ENCODE results near the gene HECTD4. TPM values are rescaled to one million over a fixed set of nuclear protein-coding genes. Genes with fewer than 3 reads are reported as not detected.
A peak's percentile ranks its signal among the peaks of the same experiment; 100 is the strongest.
"Not testable (repeated sequence)": the region's sequence is repeated elsewhere in the genome, so short reads cannot be mapped to it uniquely, and the experiment has no call there.

HECTD4 gene
- total RNA-seq, 1 donor from 2014 or later = 20.0 TPM

DNA sequence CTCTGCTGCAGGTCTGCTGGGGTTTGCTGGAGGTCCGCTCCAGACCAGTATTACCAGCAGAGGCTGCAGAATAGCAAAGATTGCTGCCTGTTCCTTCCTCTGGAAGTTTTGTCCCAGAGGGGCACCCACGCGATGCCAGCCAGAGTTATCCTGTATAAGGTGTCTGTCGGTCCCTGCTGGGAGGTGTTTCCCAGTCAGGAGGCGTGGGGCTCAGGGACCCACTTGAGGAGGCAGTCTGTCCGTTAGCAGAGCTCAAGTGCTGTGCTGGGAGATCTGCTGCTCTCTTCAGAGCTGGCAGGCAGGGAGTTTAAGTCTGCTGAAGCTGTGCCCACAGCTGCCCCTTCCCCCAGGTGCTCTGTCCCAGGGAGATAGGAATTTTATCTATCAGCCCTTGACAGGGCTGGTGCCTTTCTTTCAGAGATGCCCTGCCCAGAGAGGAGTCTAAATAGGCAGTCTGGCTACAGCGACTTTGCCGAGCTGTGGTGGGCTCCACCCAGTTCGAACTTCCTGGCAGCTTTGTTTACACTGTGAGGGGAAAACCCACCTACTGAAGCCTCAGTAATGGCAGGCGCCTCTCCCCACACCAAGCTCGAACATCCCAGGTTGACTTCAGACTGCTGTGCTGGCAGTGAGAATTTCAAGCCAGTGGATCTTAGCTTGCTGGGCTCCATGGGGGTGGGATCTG is 223.6 kb downstream of the HECTD4 start:
- peak; percentile 24 for DNase-seq
- ATAC-seq (ENCODE audit: poor library complexity); intact Hi-C loops (cut with DNase I): not testable (repeated sequence)

DNA sequence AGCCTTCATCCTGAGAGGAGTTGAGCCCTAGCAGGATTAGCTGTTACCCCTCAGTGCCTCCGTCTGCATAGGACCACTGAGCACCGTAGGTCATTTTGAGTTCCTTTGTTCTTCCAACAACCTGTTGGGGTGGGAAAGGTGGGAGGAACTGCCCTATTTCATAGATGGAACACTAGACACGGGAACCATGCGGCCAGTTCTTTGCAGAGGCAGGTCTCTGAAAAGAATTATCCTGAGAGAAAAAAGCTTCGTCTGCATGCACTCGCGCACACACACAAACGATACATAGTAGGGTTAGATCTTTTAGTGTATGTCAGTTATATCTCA is 228.4 kb downstream of the HECTD4 start:
- ATAC-seq (ENCODE audit: poor library complexity) (no peak), DNase-seq (no peak)
- intact Hi-C loops (cut with DNase I) = no loop called here

- DNase-seq (peak; percentile 13), ATAC-seq (ENCODE audit: poor library complexity) (no peak)
- intact Hi-C loops (cut with DNase I) = no loop called here
These were observed 228.9 kb downstream of the HECTD4 start for GRCh38 chr12:112153181-112153892.

- intact Hi-C loops (cut with DNase I) = no loop called here
- no peak for ATAC-seq (ENCODE audit: poor library complexity)
- peak; percentile 20 for DNase-seq
These were observed 230.3 kb downstream of the HECTD4 start for GRCh38 chr12:112151766-112152541.

- ATAC-seq (ENCODE audit: poor library complexity) (no peak), DNase-seq (no peak)
- intact Hi-C loops (cut with DNase I) = no loop called here
These were observed 232.6 kb downstream of the HECTD4 start for GRCh38 chr12:112149596-112149995.

- no peak for ATAC-seq (ENCODE audit: poor library complexity)
- intact Hi-C loops (cut with DNase I) = no loop called here
- DNase-seq = peak; percentile 13
These were observed 234.2 kb downstream of the HECTD4 start for GRCh38 chr12:112148031-112148513.

- intact Hi-C loops (cut with DNase I) = no loop called here
- no peak for DNase-seq
- ATAC-seq (ENCODE audit: poor library complexity) = no peak
These were observed 236.1 kb downstream of the HECTD4 start for GRCh38 chr12:112146123-112146522.

- no peak for DNase-seq
- intact Hi-C loops (cut with DNase I) = no loop called here
- no peak for ATAC-seq (ENCODE audit: poor library complexity)
These were observed 241.5 kb downstream of the HECTD4 start for GRCh38 chr12:112140728-112141127.

DNA sequence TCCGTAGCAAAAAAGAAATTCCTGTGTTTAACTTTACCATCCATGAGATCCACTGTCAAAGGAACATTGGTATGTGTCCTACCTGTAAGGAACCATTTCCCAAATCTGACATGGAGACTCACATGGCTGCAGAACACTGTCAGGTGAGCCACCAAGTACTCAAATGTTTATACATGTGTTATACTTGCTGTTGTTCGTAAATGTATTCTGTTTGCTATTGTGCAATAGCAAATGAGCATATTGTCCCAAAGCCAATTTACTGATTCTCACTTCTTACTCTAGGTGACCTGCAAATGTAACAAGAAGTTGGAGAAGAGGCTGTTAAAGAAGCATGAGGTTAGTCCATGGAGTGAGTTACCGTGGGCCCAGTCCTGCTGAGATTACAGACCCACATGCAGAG is 247.5 kb downstream of the HECTD4 start:
- intact Hi-C loops (cut with DNase I) = no loop called here
- ATAC-seq (ENCODE audit: poor library complexity) (no peak), DNase-seq (no peak)

GRCh38 chr12:112133418-112133817 is 248.8 kb downstream of the HECTD4 start:
- intact Hi-C loops (cut with DNase I) = no loop called here
- DNase-seq (no peak), ATAC-seq (ENCODE audit: poor library complexity) (no peak)

DNA sequence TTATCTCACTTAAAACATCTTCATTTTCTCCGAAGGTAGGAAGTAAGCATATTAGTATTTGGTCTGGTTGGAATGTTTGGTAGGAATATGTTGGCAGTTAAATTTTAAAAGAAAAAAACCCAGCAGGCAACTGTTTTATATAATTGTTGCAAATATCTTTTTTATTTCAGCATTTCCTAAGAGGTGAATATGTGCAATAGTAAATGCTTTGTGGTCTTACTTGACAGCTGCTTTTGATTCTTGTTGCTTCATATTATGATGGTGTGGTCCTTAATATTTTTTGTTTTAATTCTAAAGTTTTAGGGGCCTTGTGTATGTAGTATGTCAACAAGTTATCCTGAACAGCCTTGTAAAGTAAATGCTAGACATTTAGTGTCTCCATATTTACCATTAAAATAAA is 250.5 kb downstream of the HECTD4 start:
- intact Hi-C loops (cut with DNase I) = no loop called here
- DNase-seq (no peak), ATAC-seq (ENCODE audit: poor library complexity) (no peak)

DNA sequence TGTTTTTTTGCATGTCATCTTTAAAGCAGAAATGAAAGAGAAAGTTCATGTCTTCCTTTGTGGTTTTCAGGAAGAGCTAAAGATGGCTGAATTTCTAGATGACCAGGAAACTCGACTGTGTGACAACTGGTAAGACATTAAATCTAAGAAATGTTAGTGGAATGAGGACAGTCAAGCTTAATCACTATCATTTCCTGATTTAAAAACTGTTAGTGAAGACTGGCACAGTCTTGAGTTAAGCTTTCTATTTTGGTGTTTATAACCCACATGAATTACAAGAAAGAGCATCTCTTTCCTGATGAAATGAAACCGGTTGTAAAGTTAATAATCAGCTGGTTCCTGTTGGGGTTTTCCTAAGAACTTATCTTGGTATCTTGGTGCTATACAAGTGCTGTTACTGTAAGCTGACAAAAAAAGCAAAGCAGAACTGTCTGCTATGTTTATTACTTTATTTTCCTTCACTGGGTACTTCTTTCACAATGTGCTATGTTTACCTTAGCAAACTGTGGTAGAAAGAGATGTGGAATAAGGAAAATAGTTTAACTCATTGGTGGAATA is 251.7 kb downstream of the HECTD4 start:
- no peak for DNase-seq
- intact Hi-C loops (cut with DNase I) = no loop called here
- no peak for ATAC-seq (ENCODE audit: poor library complexity)

- intact Hi-C loops (cut with DNase I) = no loop called here
- DNase-seq = no peak
- no peak for ATAC-seq (ENCODE audit: poor library complexity)
These were observed 255.3 kb downstream of the HECTD4 start for GRCh38 chr12:112126911-112127310.

GRCh38 chr12:112126000-112126438 is 256.2 kb downstream of the HECTD4 start:
- no peak for DNase-seq
- ATAC-seq (ENCODE audit: poor library complexity) = no peak
- intact Hi-C loops (cut with DNase I) = no loop called here

GRCh38 chr12:112125250-112125999 is 256.8 kb downstream of the HECTD4 start, which contains the start of gene TRAFD1:
Gene TRAFD1, plus strand, starts transcription at chr12:112125560. Its CDS starts 4,963 bp downstream, at chr12:112130523.
- ATAC-seq (ENCODE audit: poor library complexity) (peak; percentile 97), DNase-seq (peak; percentile 99)
- intact Hi-C loops (cut with DNase I) = no loop called here

GRCh38 chr12:112124918-112125249 is 257.3 kb downstream of the HECTD4 start:
- ATAC-seq (ENCODE audit: poor library complexity) = no peak
- intact Hi-C loops (cut with DNase I) = no loop called here

GRCh38 chr12:112122823-112123690 is 259.2 kb downstream of the HECTD4 start:
- ATAC-seq (ENCODE audit: poor library complexity) = peak; percentile 1
- intact Hi-C loops (cut with DNase I) = no loop called here

More at GRCh38 chr12:112124918-112125249, 257.3 kb downstream of the HECTD4 start:
- DNase-seq = no peak

More at GRCh38 chr12:112122823-112123690, 259.2 kb downstream of the HECTD4 start:
- DNase-seq = no peak

All from Right ventricle myocardium superior (tissue), 1 donor.